B cell (primary cell): ENCODE measurements around the gene TFG. TPM values are rescaled to one million over a fixed set of nuclear protein-coding genes. Genes with fewer than 3 reads are reported as not detected.

Experiments
- ATAC-seq: fragments of 200-7000 bp; cut with Tn5 transposase; one replicate; pipeline ENCODE4 v1.10.0; 2021; ENCODE audit warnings: low read depth, mild to moderate bottlenecking, moderate number of reproducible peaks, moderate library complexity
- CTCF ChIA-PET: fragments of 350-600 bp; sonication (Branson Sonifier 250); formaldehyde crosslinking; loops from one replicate; lab custom pipeline; 2021; ENCODE audit warnings: antibody characterized with exemption, inconsistent platforms; lab: Charles Lee
- POLR2A ChIA-PET: fragments of 350-600 bp; sonication (Branson Sonifier 250); formaldehyde crosslinking; loops from one replicate; lab custom pipeline; 2021; ENCODE audit warnings: antibody characterized with exemption; lab: Charles Lee
- DNase-seq: peaks from one replicate; pipeline ENCODE4 v3.0.0; 2013
- H2AFZ ChIP-seq: 2 replicates; pipeline ENCODE4 v1.6.1; 2012; ENCODE audit warnings: mild to moderate bottlenecking, low read depth, low read length; ENCODE audit not compliant: insufficient read depth, poor library complexity, severe bottlenecking
- H3K27ac ChIP-seq, 2 donors: 1 replicate in 1 of 2; 2 replicates in 1 of 2; pipeline ENCODE4 v1.5.1; 2012 to 2013; ENCODE audit warnings: low read length in 2 of 2, mild to moderate bottlenecking in 2 of 2, moderate library complexity in 1 of 2
- H3K27me3 ChIP-seq, 4 experiments: fragments of 200-600 bp in 1 of 4; sonication (generic) in 1 of 4; replicated peaks in 1 of 4; 1 replicate in 2 of 4; 2 replicates in 2 of 4; pipeline versions ENCODE4 v1.6.1 to v1.7.0; 2013 to 2016; ENCODE audit warnings: low read length in 3 of 4, mild to moderate bottlenecking in 2 of 4, mixed read lengths in 1 of 4, moderate library complexity in 1 of 4; ENCODE audit not compliant: insufficient read depth in 4 of 4, control insufficient read depth in 3 of 4; ENCODE audit errors: control extremely low read depth in 1 of 4
- H3K36me3 ChIP-seq, 2 experiments: replicated peaks in 1 of 2; 1 replicate in 1 of 2; 2 replicates in 1 of 2; pipeline versions ENCODE4 v1.6.1 to v1.7.1; 2013; ENCODE audit warnings: low read length in 1 of 2; ENCODE audit not compliant: insufficient read depth in 2 of 2, control insufficient read depth in 1 of 2; ENCODE audit errors: control extremely low read depth in 1 of 2, extremely low read depth in 1 of 2
- H3K4me1 ChIP-seq, 2 donors: fragments of 200-600 bp in 1 of 2; sonication (generic) in 1 of 2; 1 replicate in 1 of 2; 2 replicates in 1 of 2; pipeline versions ENCODE4 v1.5.1 to v1.6.1; 2013 to 2017; ENCODE audit warnings: low read length in 2 of 2; ENCODE audit not compliant: control insufficient read depth in 2 of 2, insufficient read depth in 2 of 2
- H3K4me2 ChIP-seq: replicated peaks from 2 replicates; pipeline ENCODE3; 2012; ENCODE audit warnings: mild to moderate bottlenecking, low read depth, low read length; ENCODE audit not compliant: poor library complexity, severe bottlenecking
- H3K4me3 ChIP-seq, 5 experiments: fragments of 200-600 bp in 1 of 5; sonication (generic) in 1 of 5; 1 replicate in 3 of 5; 2 replicates in 2 of 5; pipeline versions ENCODE4 v1.5.1 to v1.7.0; 2011 to 2016; ENCODE audit warnings: low read length in 4 of 5, mild to moderate bottlenecking in 4 of 5, low read depth in 2 of 5, control low read depth in 1 of 5, moderate library complexity in 1 of 5; ENCODE audit not compliant: insufficient read depth in 1 of 5; ENCODE audit errors: control extremely low read depth in 1 of 5, extremely low read depth in 1 of 5
- H3K79me2 ChIP-seq: fragments of 200-600 bp; sonication (generic); one replicate; pipeline ENCODE4 v1.6.0; 2016; ENCODE audit warnings: low read length; ENCODE audit not compliant: control insufficient read depth, insufficient read depth
- H3K9ac ChIP-seq: fragments of 200-600 bp; sonication (generic); 2 replicates; pipeline ENCODE4 v1.6.1; 2017; ENCODE audit warnings: mild to moderate bottlenecking, low read length, moderate library complexity
- H3K9me3 ChIP-seq, 3 donors: one replicate each; pipeline versions ENCODE4 v1.6.1 to v1.7.1; 2013; ENCODE audit warnings: low read length in 2 of 3; ENCODE audit not compliant: control insufficient read depth in 2 of 3, insufficient read depth in 1 of 3; ENCODE audit errors: control extremely low read depth in 1 of 3
- H4K20me1 ChIP-seq: 2 replicates; pipeline ENCODE4 v1.6.0; 2012; ENCODE audit warnings: mild to moderate bottlenecking, low read length; ENCODE audit not compliant: insufficient read depth, control insufficient read depth, poor library complexity, severe bottlenecking
- H3K27ac Mint-ChIP-seq: one replicate; pipeline ENCODE4 v1.8.0; 2021; ENCODE audit warnings: mixed read lengths
- H3K27me3 Mint-ChIP-seq: one replicate; pipeline ENCODE4 v1.8.0; 2021; ENCODE audit warnings: mixed read lengths
- H3K4me1 Mint-ChIP-seq: one replicate; pipeline ENCODE4 v1.8.0; 2021; ENCODE audit warnings: mixed read lengths
- H3K4me3 Mint-ChIP-seq: one replicate; pipeline ENCODE4 v1.8.0; 2021; ENCODE audit warnings: mixed read lengths
- H3K9me3 Mint-ChIP-seq: one replicate; pipeline ENCODE4 v1.8.0; 2022; ENCODE audit warnings: mixed read lengths; ENCODE audit not compliant: insufficient read depth
- EZH2 ChIP-seq: IDR thresholded peaks from 2 replicates; pipeline ENCODE4 v1.6.1; 2012; ENCODE audit warnings: borderline replicate concordance, low read depth, mild to moderate bottlenecking, moderate library complexity, low read length; ENCODE audit not compliant: insufficient read depth, poor library complexity, severe bottlenecking
- WGBS: methylation state at CpG from one replicate; pipeline ENCODE4 v1.1.5; 2013; ENCODE audit warnings: missing lambda C conversion rate; ENCODE audit not compliant: insufficient coverage; 5-methylcytosine and 5-hydroxymethylcytosine counted together
- intact Hi-C: fragments of 100-400 bp; cut with micrococcal nuclease; formaldehyde crosslinking; loops from one replicate; pipeline ENCODE4 v1.10.0; 2022
- polyA plus RNA-seq: library from polyadenylated mRNA; depleted of rRNA; stranded (reverse); fragments of >200 nt; gene quantifications from 2 replicates; pipeline ENCODE4 v1.2.3, GENCODE V29; 2012
- total RNA-seq, 2 donors: library from RNA; stranded (reverse); fragments of 120-200 nt in 1 of 2; gene quantifications; 1 replicate in 1 of 2; 2 replicates in 1 of 2; pipeline versions ENCODE4 v1.2.3 to v1.2.4, GENCODE V29; 2013 to 2022
- TF ChIP-seq, protein P1 (sequence below): fragments of 200-600 bp; IDR thresholded peaks from one replicate; pipeline ENCODE4 v1.8.0; 2022; ENCODE audit warnings: antibody characterized with exemption, mild to moderate bottlenecking

The TFG gene
- total and polyA plus RNA-seq, 2 donors (not counting 1 experiment from before 2014, with no cell fraction given) = 40.3 to 44.0 TPM

DNA sequence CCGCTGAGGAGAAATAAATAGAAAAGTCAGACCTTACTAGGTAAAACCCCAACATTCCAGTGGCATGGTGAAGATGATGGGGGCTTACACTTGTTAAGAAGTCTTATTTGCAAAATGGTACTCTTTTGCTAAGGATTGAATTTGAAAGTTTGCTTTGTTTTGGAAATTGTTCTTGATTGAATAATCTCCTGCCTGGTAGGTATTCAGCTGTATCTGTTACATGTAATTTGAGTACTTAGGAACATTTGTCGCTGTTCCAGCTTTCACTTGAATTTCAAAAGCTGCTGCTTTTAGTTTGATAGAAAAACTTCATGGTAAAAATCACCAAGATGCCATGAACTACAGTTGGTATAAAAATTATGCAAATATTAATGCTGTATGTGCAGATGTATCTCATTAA, 44.6 kb downstream of the TFG start:
- Histone ChIP-seq H3K9me3 (no peaks in the 10 kb centered on the region), H3K79me2 (no peaks in the 10 kb centered on the region), H3K4me2 (no peak overlapping the region), H3K4me1 (no peaks in the 10 kb centered on the region), H3K9ac (no peak overlapping the region), H3K27ac (no peak overlapping the region), H3K27me3 (no peaks in the 10 kb centered on the region), H3K36me3 (peaks cover 0 to 21% of the 10 kb centered on the region in 2 experiments), H2AFZ (no peak overlapping the region), H3K4me3 (no peak overlapping the region), H4K20me1 (no peaks in the 10 kb centered on the region)
- TF ChIP-seq EZH2 = no peak
- TF ChIP-seq, protein P1, sequence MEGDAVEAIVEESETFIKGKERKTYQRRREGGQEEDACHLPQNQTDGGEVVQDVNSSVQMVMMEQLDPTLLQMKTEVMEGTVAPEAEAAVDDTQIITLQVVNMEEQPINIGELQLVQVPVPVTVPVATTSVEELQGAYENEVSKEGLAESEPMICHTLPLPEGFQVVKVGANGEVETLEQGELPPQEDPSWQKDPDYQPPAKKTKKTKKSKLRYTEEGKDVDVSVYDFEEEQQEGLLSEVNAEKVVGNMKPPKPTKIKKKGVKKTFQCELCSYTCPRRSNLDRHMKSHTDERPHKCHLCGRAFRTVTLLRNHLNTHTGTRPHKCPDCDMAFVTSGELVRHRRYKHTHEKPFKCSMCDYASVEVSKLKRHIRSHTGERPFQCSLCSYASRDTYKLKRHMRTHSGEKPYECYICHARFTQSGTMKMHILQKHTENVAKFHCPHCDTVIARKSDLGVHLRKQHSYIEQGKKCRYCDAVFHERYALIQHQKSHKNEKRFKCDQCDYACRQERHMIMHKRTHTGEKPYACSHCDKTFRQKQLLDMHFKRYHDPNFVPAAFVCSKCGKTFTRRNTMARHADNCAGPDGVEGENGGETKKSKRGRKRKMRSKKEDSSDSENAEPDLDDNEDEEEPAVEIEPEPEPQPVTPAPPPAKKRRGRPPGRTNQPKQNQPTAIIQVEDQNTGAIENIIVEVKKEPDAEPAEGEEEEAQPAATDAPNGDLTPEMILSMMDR = no peak
- ChIA-PET CTCF (no interaction called here), POLR2A (no interaction called here)
- no peak for DNase-seq
- Mint-ChIP-seq H3K27ac (no peak overlapping the region), H3K4me1 (no peaks in the 10 kb centered on the region), H3K4me3 (no peak overlapping the region), H3K27me3 (no peaks in the 10 kb centered on the region), H3K9me3 (no peaks in the 10 kb centered on the region)
- intact Hi-C loops = no loop called here
- ATAC-seq = no peak
- no CpG with 5 or more reads among the region's 2 CpGs for WGBS

DNA sequence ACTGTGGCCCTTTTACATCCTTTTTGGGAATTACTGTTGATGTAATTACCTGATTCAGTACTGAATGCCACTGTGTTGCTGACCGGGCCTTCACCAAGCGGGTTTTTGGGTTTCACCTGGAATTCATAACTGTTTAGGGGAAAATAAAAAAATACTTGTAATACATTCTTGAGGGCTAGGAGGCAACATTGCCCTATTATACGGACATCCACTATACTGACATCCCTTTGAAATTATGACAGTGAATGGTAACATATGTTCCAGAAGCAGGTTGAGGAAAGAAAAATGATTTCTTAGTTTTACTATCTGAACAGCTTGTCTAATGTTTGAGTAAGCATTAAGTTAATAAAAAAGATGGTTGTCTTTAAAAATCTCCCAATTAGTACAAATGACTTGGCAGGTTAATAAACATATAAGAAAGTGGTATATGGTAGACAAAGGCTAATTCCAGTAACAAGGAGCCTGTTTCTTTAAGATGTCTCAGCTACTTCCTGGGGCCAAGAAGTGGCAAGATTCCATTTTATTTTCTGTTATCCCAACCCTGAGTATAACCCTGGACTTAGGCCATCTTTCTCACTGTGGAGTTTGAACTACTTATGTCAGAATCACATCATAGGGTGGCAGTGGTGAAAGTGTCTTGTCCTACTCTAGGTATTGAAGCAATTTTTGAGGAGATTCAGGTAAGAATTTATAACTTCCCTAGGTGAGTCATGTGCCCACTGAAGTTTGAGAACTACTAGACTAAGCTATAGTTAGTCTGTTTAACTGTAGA, 45.5 kb downstream of the TFG start:
- no peak overlapping the region for H3K4me3 ChIP-seq
- peaks cover 0 to 13% of the 10 kb centered on the region in 2 experiments for H3K36me3 ChIP-seq
- H3K9ac ChIP-seq = no peak overlapping the region
- no peak for DNase-seq
- no peak overlapping the region for H3K27ac ChIP-seq
- no peaks in the 10 kb centered on the region for H3K79me2 ChIP-seq
- no peaks in the 10 kb centered on the region for H4K20me1 ChIP-seq
- H3K4me3 Mint-ChIP-seq = no peak overlapping the region
- no CpG with 5 or more reads among the region's 3 CpGs for WGBS
- ChIA-PET POLR2A (no interaction called here), CTCF (no interaction called here)
- intact Hi-C loops = no loop called here
- no peak overlapping the region for H3K4me2 ChIP-seq
- H3K27me3 ChIP-seq = no peaks in the 10 kb centered on the region
- no peaks in the 10 kb centered on the region for H3K27me3 Mint-ChIP-seq
- H3K9me3 Mint-ChIP-seq = no peaks in the 10 kb centered on the region
- no peaks in the 10 kb centered on the region for H3K4me1 Mint-ChIP-seq
- no peak overlapping the region for H2AFZ ChIP-seq
- H3K27ac Mint-ChIP-seq = no peak overlapping the region
- ATAC-seq = no peak
- TF ChIP-seq EZH2 = no peak
- TF ChIP-seq, protein P1 = no peak
- no peaks in the 10 kb centered on the region for H3K9me3 ChIP-seq
- H3K4me1 ChIP-seq = no peaks in the 10 kb centered on the region
